ENCODE results near the gene RELN.

The RELN gene

GRCh38 chr7:103592187-103592586 lies 397.3 kb downstream of the RELN start:
- DNase-seq (ENCODE audit: insufficient read length, low spot score) (no peak), FAIRE-seq (no peak)
- no peak for TF ChIP-seq CTCF (IDR thresholded peaks at IDR 0.05; ENCODE audit: insufficient read depth, missing control alignments)

- no peak for FAIRE-seq
- DNase-seq (ENCODE audit: insufficient read length, low spot score): no peak
- no peak for TF ChIP-seq CTCF (IDR thresholded peaks at IDR 0.05; ENCODE audit: insufficient read depth, missing control alignments)
These were observed 409.4 kb downstream of the RELN start for GRCh38 chr7:103580031-103580430.

- no peak for TF ChIP-seq CTCF (IDR thresholded peaks at IDR 0.05; ENCODE audit: insufficient read depth, missing control alignments)
- DNase-seq (ENCODE audit: insufficient read length, low spot score) (no peak), FAIRE-seq (no peak)
These were observed 412.4 kb downstream of the RELN start for GRCh38 chr7:103577059-103577458.

GRCh38 chr7:103576641-103577040 lies 412.8 kb downstream of the RELN start:
- no peak for TF ChIP-seq CTCF (IDR thresholded peaks at IDR 0.05; ENCODE audit: insufficient read depth, missing control alignments)
- DNase-seq (ENCODE audit: insufficient read length, low spot score): no peak
- no peak for FAIRE-seq

GRCh38 chr7:103574576-103574975 lies 414.9 kb downstream of the RELN start:
- DNase-seq (ENCODE audit: insufficient read length, low spot score) (no peak), FAIRE-seq (no peak)

GRCh38 chr7:103573479-103574058 lies 415.9 kb downstream of the RELN start:
- DNase-seq (ENCODE audit: insufficient read length, low spot score) (no peak), FAIRE-seq (peak; percentile 70)
- TF ChIP-seq CTCF (IDR thresholded peaks at IDR 0.05; ENCODE audit: insufficient read depth, missing control alignments): peak; percentile 60

More at GRCh38 chr7:103574576-103574975, 414.9 kb downstream of the RELN start:
- TF ChIP-seq CTCF (IDR thresholded peaks at IDR 0.05; ENCODE audit: insufficient read depth, missing control alignments): no peak

GRCh38 chr7:103571586-103571985 lies 417.9 kb downstream of the RELN start:
- no peak for TF ChIP-seq CTCF (IDR thresholded peaks at IDR 0.05; ENCODE audit: insufficient read depth, missing control alignments)
- FAIRE-seq (no peak), DNase-seq (ENCODE audit: insufficient read length, low spot score) (no peak)

Data from D721Med (cell line).